Measurements from ENCODE around the gene PPIP5K2.
"Not testable (repeated sequence)": the region's sequence is repeated elsewhere in the genome, so short reads cannot be mapped to it uniquely, and the experiment has no call there.

The PPIP5K2 gene

DNA sequence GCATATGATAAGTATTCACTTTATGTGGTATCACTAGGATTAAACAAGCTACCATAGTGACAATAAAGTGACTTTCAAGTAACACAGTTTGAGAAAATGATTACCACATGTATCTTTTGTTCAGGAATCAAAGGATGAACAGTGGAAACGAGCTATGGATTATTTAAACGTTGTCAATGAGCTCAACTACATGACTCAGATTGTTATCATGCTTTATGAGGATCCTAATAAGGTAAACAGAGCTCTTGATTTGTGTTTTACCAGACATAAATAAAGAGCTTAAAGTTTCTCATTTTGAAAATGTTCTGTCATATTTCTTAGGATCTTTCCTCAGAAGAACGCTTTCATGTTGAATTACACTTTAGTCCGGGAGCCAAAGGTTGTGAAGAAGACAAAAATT is 57.4 kb downstream of the PPIP5K2 start:
- Histone ChIP-seq H3K9me3 (ENCODE audit: control insufficient read depth, low read length) (no peaks in the 10 kb centered on the region), H3K27me3 (ENCODE audit: control insufficient read depth, insufficient read depth, low read length) (no peaks in the 10 kb centered on the region), H3K36me3 (ENCODE audit: control insufficient read depth, insufficient read depth, low read length) (no peaks in the 10 kb centered on the region), H3K4me1 (ENCODE audit: control insufficient read depth, insufficient read depth, low read length) (no peaks in the 10 kb centered on the region), H3K9ac (ENCODE audit: low read length) (no peak overlapping the region), H3K4me3 (ENCODE audit: low read length) (no peak overlapping the region)

DNA sequence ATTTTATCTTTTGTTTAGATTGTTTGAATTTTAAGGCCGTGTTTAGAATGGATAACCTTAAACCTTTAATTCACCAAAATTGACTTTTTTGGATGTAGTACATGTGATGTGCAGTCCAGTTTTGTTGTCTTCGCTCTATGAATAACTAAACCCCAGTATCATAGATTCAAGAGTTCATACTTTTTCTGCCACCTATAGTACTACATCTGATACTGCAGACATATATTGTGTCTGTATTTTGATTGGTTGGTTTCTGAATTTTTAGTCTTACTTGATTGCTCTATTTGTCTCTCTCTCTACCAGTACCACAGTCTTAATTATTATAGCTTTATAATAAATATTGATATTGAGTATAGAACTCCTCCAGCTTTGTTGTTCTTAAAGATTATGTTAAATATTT is 58.1 kb downstream of the PPIP5K2 start:
- H3K36me3 ChIP-seq (ENCODE audit: control insufficient read depth, insufficient read depth, low read length): no peaks in the 10 kb centered on the region
- no peak overlapping the region for H3K4me3 ChIP-seq (ENCODE audit: low read length)
- H3K4me1 ChIP-seq (ENCODE audit: control insufficient read depth, insufficient read depth, low read length): no peaks in the 10 kb centered on the region
- H3K9ac ChIP-seq (ENCODE audit: low read length): no peak overlapping the region
- no peaks in the 10 kb centered on the region for H3K27me3 ChIP-seq (ENCODE audit: control insufficient read depth, insufficient read depth, low read length)
- H3K9me3 ChIP-seq (ENCODE audit: control insufficient read depth, low read length): no peaks in the 10 kb centered on the region

DNA sequence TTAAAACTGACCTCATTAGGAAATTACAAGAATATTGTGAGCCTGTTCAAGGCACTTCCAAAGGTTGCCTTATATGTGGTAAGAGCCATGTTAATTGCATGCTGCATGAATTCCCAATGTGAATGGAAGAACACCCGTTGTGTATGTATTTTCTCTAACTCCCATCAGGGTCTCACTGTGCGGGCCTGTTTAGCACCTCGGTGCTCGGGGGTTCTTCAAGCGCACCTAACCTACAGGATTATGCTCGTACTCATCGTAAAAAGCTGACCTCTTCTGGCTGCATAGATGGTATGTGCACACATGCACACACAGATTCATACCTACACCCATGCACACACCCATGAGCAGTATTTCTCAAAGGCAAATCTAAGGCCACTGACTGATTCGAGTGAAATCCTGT is 66.1 kb downstream of the PPIP5K2 start:
- Histone ChIP-seq H3K9ac (ENCODE audit: low read length) (no peak overlapping the region), H3K9me3 (ENCODE audit: control insufficient read depth, low read length) (no peaks in the 10 kb centered on the region), H3K4me1 (ENCODE audit: control insufficient read depth, insufficient read depth, low read length) (no peaks in the 10 kb centered on the region), H3K4me3 (ENCODE audit: low read length) (no peak overlapping the region), H3K36me3 (ENCODE audit: control insufficient read depth, insufficient read depth, low read length) (peaks cover 4% of the 10 kb centered on the region), H3K27me3 (ENCODE audit: control insufficient read depth, insufficient read depth, low read length) (no peaks in the 10 kb centered on the region)

DNA sequence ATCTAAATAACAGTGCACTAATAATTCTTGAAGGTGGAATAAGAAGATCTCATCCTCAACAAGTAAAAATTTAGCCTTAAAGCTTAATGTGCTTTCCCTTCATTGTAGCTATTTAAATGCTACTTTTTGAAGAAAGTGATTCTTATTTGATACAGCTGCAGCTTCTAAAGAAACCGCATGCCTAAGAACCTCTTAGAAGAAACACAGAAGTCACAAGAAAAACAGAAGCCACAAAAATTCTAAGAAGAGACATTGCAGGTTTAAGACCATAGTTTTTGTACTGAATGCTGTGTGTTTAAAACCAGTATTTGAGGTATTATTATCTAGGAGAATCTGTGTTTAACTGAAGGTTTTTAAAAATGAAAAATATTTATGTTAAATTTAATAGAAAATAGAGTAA is 68.3 kb downstream of the PPIP5K2 start:
- Histone ChIP-seq H3K4me1 (ENCODE audit: control insufficient read depth, insufficient read depth, low read length) (no peaks in the 10 kb centered on the region), H3K36me3 (ENCODE audit: control insufficient read depth, insufficient read depth, low read length) (peaks cover 4% of the 10 kb centered on the region), H3K9me3 (ENCODE audit: control insufficient read depth, low read length) (no peaks in the 10 kb centered on the region), H3K9ac (ENCODE audit: low read length) (no peak overlapping the region), H3K27me3 (ENCODE audit: control insufficient read depth, insufficient read depth, low read length) (no peaks in the 10 kb centered on the region), H3K4me3 (ENCODE audit: low read length) (no peak overlapping the region)

DNA sequence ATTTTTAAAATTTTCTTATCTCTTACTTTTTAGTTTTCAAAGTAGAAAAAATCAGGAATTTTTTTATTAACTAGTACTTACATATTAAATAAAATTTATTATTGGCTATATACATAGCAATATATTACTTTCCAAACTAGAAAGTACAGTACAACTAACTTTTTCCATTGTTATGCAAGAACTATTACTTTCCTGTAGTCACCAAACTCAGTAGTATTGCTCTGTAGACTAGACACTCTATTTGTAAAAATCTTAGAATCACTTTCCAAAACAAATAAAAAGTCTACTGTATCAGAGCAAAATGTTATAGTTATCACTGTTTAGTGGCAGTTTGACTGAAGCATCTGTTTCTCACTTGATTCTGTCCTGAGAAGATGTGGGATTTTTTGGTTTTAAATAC is 83.1 kb downstream of the PPIP5K2 start:
- no peaks in the 10 kb centered on the region for H3K9me3 ChIP-seq (ENCODE audit: control insufficient read depth, low read length)
- H3K9ac ChIP-seq (ENCODE audit: low read length): no peak overlapping the region
- no peaks in the 10 kb centered on the region for H3K36me3 ChIP-seq (ENCODE audit: control insufficient read depth, insufficient read depth, low read length)
- H3K4me1 ChIP-seq (ENCODE audit: control insufficient read depth, insufficient read depth, low read length): no peaks in the 10 kb centered on the region
- no peak overlapping the region for H3K4me3 ChIP-seq (ENCODE audit: low read length)
- no peaks in the 10 kb centered on the region for H3K27me3 ChIP-seq (ENCODE audit: control insufficient read depth, insufficient read depth, low read length)

DNA sequence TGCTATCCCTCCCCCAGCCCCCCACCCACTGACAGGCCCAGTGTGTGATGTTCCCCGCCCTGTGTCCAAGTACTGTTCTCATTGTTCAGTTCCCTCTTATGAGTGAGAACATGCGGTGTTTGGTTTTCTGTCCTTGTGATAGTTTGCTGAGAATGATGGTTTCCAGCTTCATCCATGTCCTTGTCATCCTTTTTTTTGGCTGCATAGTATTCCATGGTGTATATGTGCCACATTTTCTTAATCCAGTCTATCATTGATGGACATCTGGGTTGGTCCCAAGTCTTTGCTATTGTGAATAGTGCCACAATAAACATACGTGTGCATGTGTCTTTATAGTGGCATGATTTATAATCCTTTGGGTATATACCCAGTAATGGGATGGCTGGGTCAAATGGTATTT is 84.9 kb downstream of the PPIP5K2 start:
- H3K9me3 ChIP-seq (ENCODE audit: control insufficient read depth, low read length); H3K36me3 ChIP-seq (ENCODE audit: control insufficient read depth, insufficient read depth, low read length); H3K9ac ChIP-seq (ENCODE audit: low read length); H3K4me3 ChIP-seq (ENCODE audit: low read length); H3K4me1 ChIP-seq (ENCODE audit: control insufficient read depth, insufficient read depth, low read length); H3K27me3 ChIP-seq (ENCODE audit: control insufficient read depth, insufficient read depth, low read length): not testable (repeated sequence)

DNA sequence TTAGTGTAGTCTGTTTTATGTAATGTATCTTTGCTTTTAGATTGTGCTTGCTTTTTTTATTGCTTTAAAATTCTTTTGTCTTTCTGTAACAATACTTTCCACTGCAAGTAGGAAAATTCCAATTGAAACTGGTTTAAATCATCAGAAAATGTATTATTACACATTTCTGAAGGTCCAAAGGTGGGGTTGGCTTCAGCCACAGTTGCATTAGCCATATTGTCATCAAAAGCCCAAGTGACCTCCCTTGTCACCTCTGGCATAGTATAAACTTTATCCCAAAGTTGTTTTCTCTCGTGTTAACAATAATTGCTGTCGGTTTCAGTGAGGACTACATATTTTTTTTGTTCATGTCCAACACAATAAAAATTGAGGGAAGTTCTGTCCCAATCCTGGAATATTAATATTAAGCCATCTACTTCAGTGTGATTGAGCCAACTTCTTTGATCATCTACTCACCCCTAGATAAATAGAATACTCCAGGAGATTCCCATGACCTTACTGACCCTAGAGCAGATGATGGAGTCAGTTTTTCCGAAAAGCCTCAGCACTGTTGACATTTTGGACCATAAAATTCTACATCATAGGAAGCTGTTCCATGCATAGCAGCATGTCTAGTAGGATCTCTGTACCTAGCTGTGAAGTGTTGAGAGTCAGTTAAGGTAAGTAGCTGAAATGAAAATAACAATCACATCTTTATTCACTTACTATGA is 86.0 kb downstream of the PPIP5K2 start:
- Histone ChIP-seq H3K9me3 (ENCODE audit: control insufficient read depth, low read length) (no peaks in the 10 kb centered on the region), H3K36me3 (ENCODE audit: control insufficient read depth, insufficient read depth, low read length) (no peaks in the 10 kb centered on the region), H3K9ac (ENCODE audit: low read length) (no peak overlapping the region), H3K4me1 (ENCODE audit: control insufficient read depth, insufficient read depth, low read length) (no peaks in the 10 kb centered on the region), H3K27me3 (ENCODE audit: control insufficient read depth, insufficient read depth, low read length) (no peaks in the 10 kb centered on the region), H3K4me3 (ENCODE audit: low read length) (no peak overlapping the region)

DNA sequence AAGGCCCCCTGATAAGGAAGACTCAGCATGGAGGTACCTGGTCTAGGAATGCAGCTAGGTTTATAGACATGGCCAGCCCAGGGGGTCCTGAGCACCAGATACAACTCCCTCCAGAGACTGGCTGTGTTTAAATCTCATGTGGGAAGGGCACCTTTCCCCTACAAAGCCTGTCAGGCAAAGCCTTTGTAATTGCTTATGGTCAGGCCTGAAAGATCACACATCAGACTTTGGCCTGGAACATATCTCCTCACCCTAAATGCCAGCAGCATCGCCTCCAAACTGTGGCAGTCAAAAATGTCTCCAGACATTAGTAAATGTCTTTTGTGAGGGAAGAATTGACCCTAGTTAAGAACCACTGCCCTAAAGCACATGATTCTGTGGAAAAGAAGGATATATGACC is 86.9 kb downstream of the PPIP5K2 start:
- no peaks in the 10 kb centered on the region for H3K9me3 ChIP-seq (ENCODE audit: control insufficient read depth, low read length)
- H3K4me1 ChIP-seq (ENCODE audit: control insufficient read depth, insufficient read depth, low read length): no peaks in the 10 kb centered on the region
- no peaks in the 10 kb centered on the region for H3K36me3 ChIP-seq (ENCODE audit: control insufficient read depth, insufficient read depth, low read length)
- H3K4me3 ChIP-seq (ENCODE audit: low read length): no peak overlapping the region
- H3K27me3 ChIP-seq (ENCODE audit: control insufficient read depth, insufficient read depth, low read length): no peaks in the 10 kb centered on the region
- no peak overlapping the region for H3K9ac ChIP-seq (ENCODE audit: low read length)

DNA sequence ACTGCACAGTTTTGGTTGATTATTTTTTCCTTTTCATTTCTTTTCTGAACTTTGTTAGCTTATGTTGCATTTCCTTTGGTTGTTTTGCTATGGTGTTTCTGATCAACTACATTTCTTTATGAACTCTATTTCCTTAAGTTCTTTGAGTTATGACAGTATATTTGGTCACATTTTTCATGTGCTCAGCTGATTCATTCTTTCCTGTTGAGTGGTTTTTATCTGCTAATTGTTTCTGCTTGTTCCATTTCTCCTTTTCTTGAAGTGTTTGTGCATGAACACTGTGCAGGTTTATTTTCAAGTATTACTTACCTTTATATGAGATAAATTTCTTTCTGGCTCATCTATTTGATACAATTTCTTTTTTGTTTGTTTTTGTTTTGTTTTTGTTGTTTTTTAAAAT is 87.6 kb downstream of the PPIP5K2 start:
- no peaks in the 10 kb centered on the region for H3K4me1 ChIP-seq (ENCODE audit: control insufficient read depth, insufficient read depth, low read length)
- no peaks in the 10 kb centered on the region for H3K36me3 ChIP-seq (ENCODE audit: control insufficient read depth, insufficient read depth, low read length)
- no peak overlapping the region for H3K4me3 ChIP-seq (ENCODE audit: low read length)
- no peaks in the 10 kb centered on the region for H3K27me3 ChIP-seq (ENCODE audit: control insufficient read depth, insufficient read depth, low read length)
- no peaks in the 10 kb centered on the region for H3K9me3 ChIP-seq (ENCODE audit: control insufficient read depth, low read length)
- no peak overlapping the region for H3K9ac ChIP-seq (ENCODE audit: low read length)

DNA sequence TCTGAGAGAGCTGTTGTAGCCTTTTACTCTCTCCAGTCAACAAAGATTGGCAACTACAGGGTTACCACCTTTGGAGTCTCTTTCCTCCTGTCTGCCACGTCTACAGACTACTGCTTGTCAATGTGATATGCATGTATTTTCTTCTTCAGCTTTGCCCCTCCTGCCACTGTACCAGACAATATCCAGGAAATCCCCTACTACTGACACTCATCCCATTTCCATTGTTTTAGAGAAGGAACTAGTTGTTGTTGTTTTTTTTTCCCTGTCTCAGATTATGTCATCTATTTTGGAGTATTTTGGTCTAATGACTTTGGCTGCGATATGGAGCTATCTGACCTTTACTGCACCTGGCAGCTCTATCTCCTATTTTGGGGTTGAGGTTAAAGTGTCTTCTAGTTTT is 88.4 kb downstream of the PPIP5K2 start:
- no peak overlapping the region for H3K4me3 ChIP-seq (ENCODE audit: low read length)
- H3K27me3 ChIP-seq (ENCODE audit: control insufficient read depth, insufficient read depth, low read length): no peaks in the 10 kb centered on the region
- H3K9me3 ChIP-seq (ENCODE audit: control insufficient read depth, low read length): no peaks in the 10 kb centered on the region

DNA sequence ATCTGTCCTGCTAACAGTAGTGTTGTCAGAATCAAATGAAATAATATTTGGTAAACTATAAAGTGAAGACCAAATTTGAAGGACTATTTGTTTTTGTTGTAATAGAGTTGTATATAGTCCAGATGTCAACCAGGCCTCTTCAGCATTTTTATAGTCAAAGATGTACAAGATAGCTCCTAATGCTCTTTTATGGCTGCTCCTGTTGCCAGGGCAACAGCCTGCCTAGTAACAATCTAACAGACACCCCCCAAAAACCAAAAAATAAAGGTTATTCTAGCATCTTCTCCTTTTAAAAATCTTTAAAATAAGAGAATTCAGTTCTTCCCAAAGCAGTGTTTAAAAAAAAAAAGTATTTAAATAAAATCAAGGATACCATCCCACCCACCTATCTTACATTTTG is 89.0 kb downstream of the PPIP5K2 start:
- no peak overlapping the region for H3K4me3 ChIP-seq (ENCODE audit: low read length)
- H3K4me1 ChIP-seq (ENCODE audit: control insufficient read depth, insufficient read depth, low read length): no peaks in the 10 kb centered on the region

More for the DNA sequence above, 88.4 kb downstream of the PPIP5K2 start:
- Histone ChIP-seq H3K4me1 (ENCODE audit: control insufficient read depth, insufficient read depth, low read length) (no peaks in the 10 kb centered on the region), H3K9ac (ENCODE audit: low read length) (no peak overlapping the region), H3K36me3 (ENCODE audit: control insufficient read depth, insufficient read depth, low read length) (no peaks in the 10 kb centered on the region)

DNA sequence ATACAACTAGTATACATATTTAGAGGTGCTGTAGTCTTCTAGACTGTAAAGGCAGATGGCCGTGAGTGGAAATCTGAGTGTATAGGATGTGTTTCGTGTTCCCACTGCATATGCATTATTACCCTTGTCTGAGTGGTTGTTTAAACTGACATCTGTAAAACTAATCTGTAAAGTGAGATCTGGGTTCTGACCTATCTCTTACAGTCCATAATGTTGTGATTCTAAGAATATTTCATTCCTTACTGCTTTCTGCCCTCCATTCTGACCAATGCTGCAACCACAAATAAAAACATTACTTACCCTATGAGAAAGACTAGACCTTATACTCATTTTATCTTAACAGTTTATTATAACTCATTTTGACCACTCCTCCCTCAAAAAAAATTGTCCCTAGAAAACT is 90.9 kb downstream of the PPIP5K2 start:
- Histone ChIP-seq H3K4me3 (ENCODE audit: low read length) (no peak overlapping the region), H3K9me3 (ENCODE audit: control insufficient read depth, low read length) (no peaks in the 10 kb centered on the region), H3K4me1 (ENCODE audit: control insufficient read depth, insufficient read depth, low read length) (no peaks in the 10 kb centered on the region), H3K27me3 (ENCODE audit: control insufficient read depth, insufficient read depth, low read length) (no peaks in the 10 kb centered on the region), H3K9ac (ENCODE audit: low read length) (no peak overlapping the region), H3K36me3 (ENCODE audit: control insufficient read depth, insufficient read depth, low read length) (no peaks in the 10 kb centered on the region)

More for the DNA sequence above, 89.0 kb downstream of the PPIP5K2 start:
- H3K9ac ChIP-seq (ENCODE audit: low read length): no peak overlapping the region
- no peaks in the 10 kb centered on the region for H3K9me3 ChIP-seq (ENCODE audit: control insufficient read depth, low read length)
- H3K27me3 ChIP-seq (ENCODE audit: control insufficient read depth, insufficient read depth, low read length): no peaks in the 10 kb centered on the region
- H3K36me3 ChIP-seq (ENCODE audit: control insufficient read depth, insufficient read depth, low read length): no peaks in the 10 kb centered on the region
